ENCODE data around the gene GPX2.

The GPX2 gene

DNA sequence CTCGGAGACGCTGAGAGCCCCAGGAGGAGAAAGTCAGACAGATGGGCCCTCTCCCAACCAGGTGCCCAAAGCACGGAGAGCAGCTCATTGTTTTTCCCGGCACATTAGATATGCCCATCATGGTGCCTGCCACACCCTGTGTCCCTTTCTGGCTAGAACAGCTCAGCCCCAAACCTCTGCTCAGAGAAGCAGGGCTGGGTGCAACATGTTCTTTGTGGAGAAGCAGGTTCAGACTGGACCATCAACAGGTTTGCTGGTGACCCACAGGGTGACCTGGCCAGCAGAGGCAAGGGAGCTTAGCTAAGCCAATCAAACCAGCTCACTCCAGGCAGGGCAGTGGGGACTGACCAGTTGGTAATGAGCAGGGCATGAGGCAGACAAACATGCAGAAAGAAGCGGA, 16.2 kb upstream of the GPX2 start:
- no peak for DNase-seq

DNA sequence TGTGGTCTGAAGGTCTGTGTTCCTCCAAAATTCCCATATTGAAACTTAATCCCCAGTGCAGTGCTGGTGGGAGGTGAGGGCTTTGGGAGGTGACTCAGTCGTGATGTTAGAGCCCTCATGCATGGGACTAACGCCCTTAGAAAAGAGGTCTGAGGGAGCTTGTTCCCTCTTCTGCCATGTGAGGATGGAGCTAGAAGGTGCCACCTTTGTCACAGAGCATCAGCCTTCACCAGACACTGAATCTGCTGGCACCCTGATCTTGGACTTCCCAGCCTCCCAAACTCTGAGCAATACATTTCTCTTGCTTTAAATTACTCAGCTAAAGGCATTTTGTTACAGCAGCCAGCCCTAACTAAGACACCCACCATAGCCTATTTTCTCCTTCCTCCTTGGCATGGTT, 15.7 kb upstream of the GPX2 start:
- DNase-seq = no peak

DNA sequence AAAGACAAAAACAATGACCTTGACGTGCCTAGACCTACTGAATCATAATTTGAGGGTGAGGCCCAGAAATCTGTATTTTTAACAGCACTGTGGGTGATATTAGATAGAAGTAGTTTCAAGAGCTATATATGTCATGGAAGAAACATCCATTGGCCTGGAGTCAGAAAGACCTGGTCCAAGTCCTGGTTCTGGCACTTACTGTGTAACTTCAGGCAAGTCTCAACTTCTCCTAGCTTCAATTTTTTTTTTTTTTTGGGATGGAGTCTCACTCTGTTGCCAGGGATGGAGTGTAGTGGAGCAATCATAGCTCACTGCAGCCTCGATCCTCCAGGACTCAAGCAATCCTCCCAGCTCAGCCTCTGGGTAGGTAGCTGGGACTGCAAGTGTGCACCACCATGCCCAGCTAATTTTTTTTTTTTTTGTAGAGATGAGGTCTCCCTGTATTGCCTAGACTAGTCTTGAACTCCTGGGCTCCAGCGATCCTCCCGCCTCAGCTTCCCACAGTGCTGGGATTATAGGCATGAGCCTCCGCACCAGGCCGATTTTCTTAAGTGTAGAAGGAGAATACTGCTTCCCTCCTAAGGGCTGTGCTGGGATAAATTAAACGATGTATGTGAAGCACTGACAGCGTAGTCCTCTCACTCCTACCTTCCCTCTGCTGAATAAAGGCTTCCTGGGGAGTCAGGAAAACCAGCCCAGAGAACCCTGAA, 14.3 kb upstream of the GPX2 start:
- DNase-seq = no peak

DNA sequence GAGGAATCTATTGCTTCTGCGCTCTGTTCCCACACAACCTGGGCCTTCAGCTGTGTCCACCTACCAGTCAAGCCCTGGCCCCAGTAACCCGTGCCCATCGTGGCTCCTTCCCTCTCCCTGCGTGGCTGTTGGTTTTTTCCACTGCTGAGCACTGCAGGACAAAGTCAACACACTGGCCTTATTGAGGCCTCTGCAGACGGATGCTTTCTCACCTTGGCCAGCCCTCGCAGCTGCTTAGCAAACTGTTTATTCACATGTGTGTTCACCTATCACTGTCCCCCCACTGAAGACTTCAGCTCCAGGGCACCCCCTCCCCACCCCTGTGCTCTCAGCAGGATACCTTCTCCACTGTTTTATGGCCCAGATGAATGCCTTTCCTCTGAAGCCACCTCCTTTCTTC, 12.8 kb upstream of the GPX2 start:
- no peak for DNase-seq

DNA sequence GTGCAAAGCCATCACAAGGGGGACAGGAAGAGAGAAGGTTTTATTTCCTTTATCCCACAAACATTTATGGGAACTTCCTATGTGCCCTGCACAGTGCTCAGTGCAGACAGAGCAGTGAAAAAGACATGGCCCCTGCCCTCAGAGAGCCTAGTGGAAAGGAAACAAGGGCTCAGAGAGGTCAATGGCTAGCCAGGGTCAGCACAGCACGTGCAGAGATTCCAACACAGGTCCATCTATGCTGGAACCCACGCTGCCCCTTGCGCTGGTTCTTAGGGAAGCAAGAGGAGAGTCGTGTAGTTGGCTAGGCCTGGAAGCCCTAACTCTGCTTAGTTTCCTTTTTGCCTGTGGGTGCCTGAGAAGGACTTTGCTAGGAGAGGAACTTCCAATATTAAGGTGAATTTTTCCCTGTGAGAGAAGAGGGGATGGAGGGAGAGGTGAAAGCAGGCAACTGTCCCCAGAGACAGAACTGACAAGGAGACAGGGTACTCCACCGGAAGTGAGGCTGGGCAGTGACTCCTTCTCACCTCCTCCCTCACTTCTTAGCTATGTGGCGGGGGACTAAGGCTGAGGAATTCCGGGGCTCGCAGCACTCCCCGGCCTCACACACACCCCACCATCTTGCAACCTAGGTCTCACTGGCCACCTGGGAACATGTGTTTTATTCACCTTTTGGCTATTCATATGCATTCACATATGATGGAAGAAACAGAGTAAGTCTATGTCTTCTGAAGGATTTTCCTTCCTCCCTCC, 12.1 kb upstream of the GPX2 start:
- DNase-seq = no peak

DNA sequence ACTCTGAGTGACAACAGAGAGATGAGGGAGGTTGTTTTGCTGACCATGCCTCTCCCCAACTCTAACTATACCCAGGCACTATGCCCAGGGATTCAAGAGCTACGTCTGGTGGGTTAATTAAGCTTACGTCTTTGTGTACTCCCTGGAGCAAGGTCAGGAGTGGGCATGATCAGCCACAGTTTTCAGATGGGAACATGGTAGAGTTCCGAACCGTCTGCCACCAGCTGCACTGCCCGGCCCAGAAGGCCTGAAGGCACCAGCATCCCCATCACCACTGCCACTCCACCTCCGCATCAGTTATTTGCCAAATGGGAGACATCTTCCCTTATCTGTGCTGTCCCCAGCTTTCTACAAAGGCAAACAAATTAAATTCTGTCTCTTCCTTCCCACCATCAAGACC, 11.1 kb upstream of the GPX2 start:
- no peak for DNase-seq

DNA sequence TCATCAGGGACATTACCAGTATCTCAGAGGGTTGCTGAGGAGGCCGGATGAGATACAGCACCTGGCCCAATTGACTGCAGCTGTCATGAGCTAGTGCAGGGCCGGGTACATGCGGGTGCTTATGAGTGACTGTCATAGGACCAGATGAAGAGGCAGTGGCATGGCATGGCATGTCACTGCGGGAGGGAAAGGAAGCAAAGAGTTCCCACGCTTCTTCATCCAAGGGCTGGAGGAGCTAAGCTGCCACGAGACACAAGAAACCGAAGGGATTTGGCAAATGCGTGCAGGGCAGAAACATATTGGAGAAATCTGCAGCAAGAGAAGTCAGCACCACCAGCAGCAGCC, 10.7 kb upstream of the GPX2 start:
- no peak for DNase-seq

DNA sequence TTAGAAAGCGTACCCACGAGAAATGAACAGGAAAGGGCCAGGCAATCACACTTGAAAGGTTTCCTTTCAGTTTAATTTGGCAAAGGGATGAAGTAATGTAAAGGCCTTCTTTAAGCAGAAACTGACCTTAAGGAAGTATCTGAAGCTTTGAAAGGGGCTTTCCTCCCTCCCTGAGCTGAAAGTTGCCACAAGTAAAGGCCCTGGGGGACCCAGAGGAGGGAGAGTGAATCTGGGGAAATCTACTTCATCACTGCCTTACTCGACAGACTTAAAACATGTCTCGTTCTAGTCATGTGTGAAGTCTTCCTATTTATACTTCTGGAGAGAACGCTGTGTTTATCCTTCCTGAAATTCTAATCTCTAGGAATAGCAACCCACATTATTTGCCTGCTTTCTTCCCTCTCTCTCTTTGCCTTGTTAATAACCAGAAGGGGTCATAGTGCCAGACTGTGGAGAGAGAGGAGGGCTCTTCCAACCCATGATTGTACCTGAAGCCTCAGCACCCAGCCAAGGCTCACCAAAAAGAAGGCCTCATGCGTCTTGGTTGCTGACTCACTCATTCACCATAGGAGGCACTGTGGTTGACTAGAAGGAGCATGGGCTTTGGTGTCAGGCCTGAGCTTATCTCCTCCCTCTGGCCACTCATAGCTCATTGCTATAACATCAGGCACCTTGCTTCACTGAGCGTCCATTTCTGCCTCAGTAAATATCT, 10.2 kb upstream of the GPX2 start:
- DNase-seq = no peak

DNA sequence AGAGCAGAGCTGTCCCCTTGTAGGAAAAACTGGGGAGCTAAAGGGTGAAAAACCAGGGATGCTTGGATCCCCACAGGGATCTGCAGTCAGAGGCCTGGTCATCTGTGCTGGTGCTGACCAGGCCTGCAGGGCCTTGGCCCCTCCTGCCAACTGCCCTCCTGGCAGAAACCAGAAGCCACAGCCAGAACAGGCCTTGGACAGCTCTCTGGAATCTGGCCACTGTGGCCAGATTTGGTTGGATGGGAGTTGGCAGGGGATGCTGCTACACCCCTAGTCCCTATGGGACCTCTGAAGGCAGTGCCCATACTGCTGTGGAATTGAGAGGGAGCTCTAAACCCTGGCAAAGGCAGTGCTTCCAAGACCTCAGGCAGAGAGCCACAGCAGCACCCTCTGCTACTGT, 9.2 kb upstream of the GPX2 start:
- no peak for DNase-seq

DNA sequence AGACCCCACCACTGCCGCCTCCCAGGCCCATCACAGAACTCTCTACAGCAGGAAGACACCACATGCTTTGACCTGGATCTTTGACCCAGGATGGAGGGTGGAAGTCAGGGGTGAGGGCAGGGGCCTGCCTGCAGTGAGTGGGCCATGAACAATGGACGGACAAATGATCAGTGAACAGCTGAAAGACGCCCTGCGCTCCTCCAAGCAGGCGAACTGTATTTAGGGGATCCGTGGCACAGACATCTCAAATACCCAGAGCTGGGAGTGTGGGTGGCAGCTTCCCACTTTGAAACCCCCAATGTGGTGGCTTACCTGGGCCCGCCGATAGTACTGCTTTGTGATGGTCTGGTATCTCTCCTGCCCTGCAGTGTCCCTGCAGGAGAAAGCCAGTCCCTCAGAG, 8.7 kb upstream of the GPX2 start:
- no peak for DNase-seq

DNA sequence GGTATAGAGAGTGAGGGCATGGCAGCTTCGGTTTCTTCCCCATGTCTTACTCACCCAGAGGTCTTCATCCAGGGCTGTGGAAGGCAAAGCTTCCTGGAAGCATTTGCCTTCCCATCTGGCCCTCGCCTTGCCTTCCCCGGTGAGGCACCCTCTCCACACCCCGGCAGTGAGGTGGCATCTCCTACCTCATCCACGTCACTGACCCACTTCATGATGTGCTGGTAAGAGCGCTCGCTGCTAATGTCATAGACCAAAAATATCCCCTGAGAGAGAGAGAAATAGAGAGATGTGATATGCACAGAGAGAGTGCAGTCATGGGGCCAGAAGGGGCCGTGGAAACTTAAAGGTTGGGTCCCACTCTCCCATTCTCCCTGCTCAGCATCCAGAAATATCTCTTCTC, 8.3 kb upstream of the GPX2 start:
- no peak for DNase-seq

DNA sequence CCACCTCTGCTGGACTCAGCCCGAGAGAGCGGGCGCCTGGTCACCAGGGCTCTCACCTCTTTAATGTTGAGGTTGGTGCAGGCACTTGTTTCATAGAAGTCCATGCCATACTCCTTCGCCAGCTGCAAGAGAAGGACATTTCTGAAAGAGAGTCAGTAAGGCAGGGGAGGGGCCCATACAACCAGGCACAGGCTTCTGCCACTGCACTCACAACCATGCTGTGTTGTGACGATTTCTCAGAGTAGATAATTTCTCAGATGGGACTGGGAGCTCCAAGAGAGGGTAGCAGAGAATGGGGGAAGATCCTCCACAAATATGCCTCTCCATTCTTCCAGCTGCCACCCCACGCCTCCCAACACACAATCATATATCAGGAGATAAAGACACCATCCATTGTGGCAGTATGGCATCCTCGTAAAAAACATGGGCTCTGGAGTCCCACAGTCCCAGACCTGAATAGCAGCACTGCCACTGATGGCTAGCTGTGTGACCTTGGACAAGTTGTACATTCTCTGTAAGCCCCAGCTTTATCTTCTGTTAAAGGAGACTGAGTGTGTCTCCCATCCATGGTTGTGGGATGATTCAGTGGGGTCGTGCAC, 6.2 kb upstream of the GPX2 start:
- no peak for DNase-seq

DNA sequence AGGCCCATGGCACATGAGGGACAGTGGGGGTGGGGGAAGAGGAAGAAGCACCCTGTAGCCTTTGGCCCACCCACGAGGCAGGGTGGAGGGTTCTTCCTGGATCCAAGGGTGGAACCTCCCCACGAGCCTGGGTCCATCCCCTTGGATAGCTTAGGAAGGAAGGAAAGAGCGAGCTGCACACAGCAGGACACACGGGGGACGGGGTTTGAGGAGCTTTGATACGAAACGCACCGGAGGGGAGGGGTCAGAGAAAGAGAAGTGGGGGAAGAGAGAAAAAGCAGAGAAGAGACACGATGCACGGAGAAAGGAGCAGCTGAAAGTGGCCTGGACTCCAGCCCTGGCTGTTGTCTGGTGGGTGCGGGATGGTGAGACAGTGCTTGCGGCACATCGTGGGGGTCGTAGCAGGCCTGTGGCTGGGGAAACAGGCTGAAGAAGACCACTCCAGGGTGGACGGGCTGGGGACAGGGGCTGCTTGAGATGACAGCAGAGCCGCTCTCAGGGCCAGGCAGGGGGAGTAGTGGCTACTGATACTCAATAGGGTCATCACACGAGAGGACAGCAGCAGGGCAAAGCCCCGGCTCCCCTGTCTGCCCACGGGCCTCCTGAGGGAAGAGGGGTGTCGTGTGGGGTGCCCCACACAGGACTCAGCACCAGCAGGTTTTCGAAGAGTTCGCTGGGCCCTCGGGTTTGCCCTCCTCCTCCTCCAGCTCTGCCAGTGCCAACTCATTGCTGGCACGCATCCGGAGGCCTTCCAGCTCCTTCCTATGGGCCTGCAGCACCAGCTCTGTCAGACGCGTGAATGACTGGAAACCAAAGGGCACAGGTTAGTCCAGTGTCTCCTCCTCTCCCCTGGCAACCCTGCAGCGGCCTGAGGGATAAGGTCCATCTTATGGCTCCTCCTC, 5.4 kb upstream of the GPX2 start:
- no peak for DNase-seq

DNA sequence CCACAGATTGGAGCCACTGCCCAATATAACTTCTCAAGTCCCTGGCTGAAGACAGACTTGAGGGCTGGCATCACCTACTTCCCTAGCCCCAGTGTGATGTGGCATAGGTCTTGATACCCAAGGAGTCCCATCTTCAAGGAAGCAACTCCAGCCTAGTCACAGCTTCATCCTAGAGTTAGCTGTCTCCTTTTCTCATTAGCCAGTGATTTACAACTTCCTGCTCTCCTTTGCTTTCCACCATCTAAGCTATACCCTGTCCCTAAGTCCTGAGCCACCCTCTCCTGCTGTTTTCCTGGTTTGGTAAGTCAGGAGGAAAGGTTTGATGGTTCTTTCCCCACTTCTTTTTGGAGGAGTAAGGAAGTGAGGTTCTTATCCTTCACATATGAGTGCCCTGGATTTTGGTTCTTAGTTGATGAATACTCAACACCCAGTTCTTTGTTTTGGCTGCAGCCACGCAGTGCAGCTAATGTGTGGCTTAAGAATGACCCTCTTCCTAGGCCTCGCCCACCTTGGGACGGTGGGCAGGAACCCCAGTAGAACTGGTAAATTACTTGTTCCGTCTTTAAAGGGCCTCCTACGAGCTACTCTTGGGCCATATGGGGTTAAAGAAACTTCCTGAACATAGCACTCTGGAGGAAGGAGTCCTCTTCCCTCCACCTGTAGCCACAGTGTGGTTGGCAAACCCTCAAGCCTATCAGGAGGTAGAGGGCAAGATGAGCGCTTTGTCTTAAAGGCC, 3.9 kb upstream of the GPX2 start:
- DNase-seq = no peak

DNA sequence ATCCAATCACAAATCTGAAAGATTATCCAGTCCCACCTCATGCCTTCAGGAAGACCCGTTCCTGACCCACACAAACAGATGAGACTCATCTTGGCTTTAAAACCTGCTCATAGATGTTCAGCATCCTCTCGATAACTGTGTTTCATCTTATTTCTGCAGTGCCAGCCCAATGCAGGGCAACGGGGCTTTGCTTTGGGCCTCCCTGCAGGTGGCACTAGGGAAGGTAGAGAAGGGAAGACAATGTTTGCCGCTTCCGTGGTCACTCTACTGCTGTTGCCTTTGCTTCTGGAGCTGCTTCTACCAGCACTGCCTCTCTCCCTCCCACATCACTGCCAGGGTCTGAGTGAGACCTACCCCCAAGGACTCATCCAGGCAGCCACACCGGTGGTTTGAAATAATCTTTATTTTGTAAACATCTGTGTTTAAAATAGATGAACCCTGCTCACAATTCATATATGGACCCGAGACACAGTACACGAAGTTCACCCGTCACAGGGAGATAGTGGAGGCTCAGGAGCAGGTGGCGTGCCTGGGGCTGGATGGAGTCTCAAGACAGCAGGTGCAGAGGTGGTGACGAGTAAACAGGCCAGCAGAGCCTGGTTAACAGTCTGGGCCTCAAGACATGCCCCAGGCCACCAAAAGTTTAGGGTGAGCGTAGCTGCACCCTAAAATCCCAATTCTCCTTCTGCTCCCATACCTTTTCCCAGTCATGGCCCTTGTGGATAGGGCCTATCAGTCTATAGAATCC, 3.1 kb upstream of the GPX2 start:
- no peak for DNase-seq

DNA sequence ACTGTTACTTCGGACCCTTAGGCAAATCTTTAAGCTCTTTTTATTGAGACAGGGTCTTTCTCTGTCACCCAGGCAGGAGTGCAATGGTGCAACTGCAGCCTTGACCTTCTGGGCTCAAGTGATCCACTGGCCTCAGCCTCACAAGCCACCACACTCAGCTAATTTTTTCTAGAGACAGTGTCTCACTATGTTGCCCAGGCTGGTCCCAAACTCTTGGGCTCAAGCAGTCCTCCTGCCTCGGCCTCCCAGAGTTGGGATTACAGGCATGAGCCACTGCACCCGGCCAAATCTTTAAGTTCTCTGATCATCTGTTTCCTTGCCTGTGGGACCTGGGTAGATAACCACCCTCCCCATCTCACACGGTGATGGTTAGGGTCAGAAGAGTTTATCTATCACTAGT, 2.3 kb upstream of the GPX2 start:
- no peak for DNase-seq

DNA sequence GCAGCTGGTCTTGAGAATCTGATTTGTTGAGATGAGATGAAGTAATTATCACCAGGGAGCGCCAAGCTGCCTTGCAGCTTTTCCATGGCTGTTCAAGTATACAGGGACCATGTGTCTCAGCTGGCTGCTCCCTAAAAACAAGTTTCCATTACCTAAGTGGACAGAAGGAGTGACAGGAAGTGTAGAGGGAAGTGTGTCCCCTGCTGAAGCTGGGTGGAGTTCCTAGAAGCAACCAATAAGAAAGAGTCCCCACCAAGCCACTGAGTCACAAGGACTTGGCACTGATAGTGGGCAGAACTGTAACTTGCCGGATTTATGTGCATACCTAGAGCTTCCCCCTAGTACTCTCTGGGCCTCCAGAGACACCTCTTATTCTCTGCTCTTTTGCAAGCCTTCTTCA, 1.5 kb upstream of the GPX2 start:
- DNase-seq = no peak

DNA sequence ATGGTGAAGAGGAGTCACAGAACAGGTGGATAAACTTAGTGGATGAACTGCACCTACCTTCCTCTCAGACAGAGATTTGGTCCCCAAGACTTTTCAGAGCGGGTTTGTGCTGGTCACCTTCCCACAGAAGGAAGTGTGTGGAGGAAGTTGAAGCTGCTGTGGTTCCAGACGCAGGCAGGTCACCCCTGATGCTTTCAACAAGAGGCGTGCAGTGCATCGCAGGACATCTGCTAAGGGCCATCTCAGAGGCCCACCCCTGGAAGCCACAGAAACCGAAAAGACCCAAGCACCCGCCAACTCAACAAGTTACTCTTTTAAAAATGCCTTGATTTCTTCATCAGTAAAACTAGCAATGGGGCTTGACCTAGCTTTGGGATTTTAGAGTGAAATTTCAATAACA, 1.0 kb upstream of the GPX2 start:
- DNase-seq = no peak

DNA sequence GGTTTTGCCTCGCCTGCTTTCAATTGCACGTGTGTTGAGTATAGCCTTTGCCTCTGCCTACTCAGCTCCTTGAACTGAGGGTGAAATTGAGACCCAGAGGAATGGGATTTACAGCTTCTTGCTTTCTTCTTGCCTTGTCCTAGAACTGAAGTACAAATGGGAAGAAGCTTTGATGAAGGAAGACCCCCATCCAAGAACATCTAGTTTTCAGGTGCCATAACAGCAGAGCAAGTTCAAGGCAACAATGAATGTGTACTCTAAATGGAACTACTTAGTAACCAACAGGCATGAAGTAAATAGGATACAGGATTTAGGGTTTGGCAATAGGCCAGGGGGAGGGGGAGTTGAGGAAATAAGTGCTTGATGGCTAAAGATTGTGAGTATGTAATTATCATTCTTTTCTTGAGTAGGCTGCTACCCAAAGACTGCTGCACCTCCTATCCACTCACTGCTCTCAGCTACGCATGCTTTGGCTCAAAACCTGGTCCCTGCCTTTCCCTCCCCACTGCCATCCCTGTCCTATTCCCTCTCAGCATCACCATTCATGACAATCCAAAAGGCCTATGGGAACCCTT, 2.1 kb downstream of the GPX2 start:
- DNase-seq = no peak

DNA sequence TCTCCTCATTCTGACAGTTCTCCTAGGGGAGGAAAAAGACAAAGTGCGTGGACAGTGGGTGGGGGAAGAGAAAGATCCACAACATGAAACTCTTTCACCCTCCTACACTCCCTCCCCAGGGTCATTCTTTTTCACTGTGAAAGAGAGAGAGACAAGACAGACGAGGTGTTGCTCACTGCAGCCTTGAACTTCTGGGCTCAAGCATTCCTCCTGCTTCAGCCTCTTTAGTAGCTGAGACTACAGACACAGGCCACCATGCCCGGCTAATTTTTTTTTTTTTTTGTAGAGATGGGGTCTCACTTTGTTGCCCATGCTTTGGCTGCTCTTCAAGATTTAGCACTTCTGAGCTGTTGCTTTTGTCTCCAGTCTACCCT, 2.7 kb downstream of the GPX2 start:
- DNase-seq = no peak

Data from CD4-positive, alpha-beta T cell treated with Interleukin-1 beta for 1 hour (primary cell).